Right renal cortex interstitium (tissue), 3 donors: ENCODE measurements around the gene ZFYVE28. TPM values are rescaled to one million over a fixed set of nuclear protein-coding genes. Genes with fewer than 3 reads are reported as not detected.

Experiments
- DNase-seq, 3 donors: peaks; one replicate each; pipeline ENCODE4 v3.0.0-alpha.2; 2013; ENCODE audit warnings: low read depth in 3 of 3, low spot score in 2 of 3
- polyA plus RNA-seq, 3 donors: library from polyadenylated mRNA; unstranded; fragments of 120-200 nt; gene quantifications; one replicate each; pipeline ENCODE4 v1.2.1, GENCODE V29; 2013; ENCODE audit not compliant: insufficient read length in 3 of 3

The ZFYVE28 gene
- polyA plus RNA-seq, 3 donors, result 1.7 to 1.8 (median 1.8) TPM

GRCh38 chr4:2291705-2292645 is 126.5 kb downstream of the ZFYVE28 start:
- DNase-seq, result no peak

- no peak for DNase-seq
These were observed 127.3 kb downstream of the ZFYVE28 start for GRCh38 chr4:2290974-2291704.

DNA sequence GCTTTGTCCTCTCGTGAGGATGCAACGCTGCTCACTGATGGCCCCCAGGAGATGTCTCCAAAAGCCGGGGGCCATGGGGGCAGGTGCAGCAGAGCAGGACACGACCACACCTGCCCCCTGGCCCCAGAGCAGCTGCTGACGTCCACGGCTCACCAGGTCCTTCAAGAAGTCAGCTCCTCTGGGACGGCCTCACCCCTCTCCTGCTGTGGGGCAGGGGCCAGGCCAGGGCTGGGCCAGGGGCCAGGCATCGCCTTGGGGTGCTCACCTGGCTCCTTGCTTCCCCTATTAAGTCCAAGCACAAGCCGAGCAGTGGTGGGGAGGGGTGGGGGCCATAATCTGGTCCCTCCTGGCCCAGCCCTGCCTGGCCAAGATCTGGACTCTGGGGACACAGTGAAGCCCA is 128.0 kb downstream of the ZFYVE28 start:
- no peak for DNase-seq

DNA sequence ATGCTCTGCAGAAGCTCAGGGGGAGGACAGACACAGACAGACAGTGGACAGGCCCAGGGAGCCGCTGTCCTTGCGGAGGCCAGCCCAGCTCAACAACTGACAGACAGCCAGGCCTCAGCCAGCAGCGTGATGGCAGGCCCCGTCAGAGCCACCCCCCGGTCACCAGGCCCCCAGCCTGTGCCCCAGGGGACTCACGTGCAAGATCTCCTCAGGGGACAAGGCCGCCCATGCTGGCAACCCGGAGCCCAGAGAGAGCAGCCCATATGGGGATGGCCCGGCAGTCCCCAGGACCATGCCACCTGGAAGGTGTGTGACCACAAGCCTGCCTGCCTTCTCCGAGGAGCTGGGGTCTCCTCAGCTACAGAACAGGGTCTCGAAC is 128.5 kb downstream of the ZFYVE28 start:
- DNase-seq, result no peak

GRCh38 chr4:2289311-2289954 is 129.0 kb downstream of the ZFYVE28 start:
- DNase-seq, result no peak

DNA sequence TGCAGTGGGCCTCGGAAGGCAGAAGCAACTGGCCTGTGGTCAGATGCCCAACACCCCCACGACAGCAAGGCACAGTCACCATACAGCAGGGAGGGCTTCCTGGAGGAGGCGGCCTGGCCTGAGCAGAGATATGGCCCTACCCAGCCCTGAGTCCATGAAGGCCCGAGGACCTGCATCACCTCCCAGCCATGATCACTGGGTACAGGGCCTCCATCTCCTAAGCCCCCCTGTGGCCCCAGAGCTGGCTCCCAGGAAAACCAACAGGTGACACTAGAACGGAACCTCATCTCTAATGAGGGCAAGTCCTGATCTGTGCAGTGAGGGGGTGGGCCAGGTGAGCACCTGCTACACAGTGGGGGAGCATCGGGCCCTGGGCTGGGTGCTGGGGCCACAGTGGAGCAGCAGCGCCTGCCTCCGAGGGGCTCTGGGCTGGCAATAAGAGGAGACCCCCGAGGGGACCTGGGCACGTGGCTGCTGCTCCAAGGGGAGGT is 130.3 kb downstream of the ZFYVE28 start:
- no peak for DNase-seq

DNA sequence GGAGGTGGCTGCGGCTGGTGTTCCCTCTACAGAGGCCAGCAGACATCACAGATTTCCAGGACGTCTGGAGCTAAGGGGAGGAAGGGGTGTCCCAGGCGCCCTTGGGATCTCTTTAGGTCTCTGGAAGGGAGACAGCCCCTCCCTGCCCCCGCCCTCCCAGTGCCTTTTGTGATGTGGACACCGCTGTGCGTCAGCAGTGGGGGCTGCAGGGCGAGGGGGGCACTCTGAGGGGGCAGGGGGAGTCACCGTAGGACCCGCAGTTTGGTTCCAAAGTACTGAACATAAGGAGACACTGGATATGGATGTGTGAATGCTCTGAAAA is 130.9 kb downstream of the ZFYVE28 start:
- DNase-seq, result no peak

- DNase-seq, result no peak
These were observed 131.4 kb downstream of the ZFYVE28 start for GRCh38 chr4:2286904-2287593.

DNA sequence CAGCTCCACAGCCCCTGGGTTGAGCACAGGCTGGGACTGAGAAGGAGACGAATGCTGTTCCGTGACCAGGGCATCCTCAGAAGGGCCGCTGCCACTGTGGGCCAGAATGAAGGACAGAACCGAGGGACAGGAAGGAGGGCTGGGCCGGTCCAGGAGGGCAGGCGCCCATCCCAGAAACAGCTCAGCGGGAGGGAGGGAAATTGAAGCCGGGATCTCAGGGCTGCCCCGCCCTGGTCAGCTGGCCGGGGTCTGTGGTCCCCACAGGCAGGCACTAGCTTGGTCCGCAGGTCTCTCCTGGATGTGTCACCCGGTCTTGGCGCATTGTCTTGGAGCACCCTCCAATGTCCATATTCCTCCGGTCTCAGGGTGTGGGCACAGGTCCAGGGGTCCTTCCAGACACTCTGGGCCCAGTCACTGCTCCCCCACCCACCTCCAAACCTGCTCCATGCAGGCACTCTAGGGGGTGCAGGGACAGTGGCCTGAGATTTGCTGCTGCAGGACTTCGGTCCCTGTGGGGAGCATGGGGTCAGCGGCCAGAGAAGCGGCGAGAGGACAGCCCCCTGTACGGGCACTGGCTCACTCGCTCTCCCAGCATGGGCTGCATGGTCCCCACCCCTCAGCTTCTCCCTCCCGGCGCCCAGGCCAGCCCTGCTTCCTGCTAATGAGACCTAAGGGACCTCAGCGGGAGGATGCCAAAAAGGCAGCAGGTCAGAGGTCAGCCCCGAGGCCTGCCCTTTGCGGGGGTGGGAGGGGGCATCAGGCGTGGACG is 132.6 kb downstream of the ZFYVE28 start:
- DNase-seq, result no peak

DNA sequence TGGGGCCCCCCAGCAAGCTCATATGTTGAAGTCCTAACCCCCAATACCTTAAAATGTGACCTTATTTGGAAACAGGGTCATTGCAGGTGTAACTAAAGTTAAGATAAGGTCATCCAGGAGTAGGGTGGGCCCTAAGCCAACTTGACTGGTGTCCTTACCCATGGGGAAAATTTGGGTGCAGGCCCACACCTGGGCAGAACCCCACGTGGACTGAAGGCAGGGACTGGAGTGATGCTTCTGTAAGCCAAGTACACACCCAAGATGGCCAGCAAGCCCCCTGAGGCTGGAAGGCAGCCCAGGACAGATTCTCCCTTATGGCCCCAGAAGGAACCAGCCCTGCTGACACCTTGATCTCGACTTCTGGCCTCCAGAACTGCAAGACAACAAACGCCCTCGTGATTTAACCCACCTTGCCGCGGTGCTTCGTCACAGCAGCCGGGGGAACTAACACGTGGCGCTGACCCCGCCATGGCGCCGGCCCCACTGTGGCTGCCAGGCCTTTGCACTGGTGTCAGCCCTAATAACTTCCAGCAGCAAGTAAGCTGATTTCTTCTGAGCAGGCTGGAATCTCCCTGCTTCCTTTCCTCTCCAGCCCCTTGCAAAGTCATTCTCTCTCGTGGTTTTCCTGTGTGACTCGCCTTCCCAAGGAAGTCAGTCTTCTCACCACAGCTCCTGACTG is 133.4 kb downstream of the ZFYVE28 start:
- no peak for DNase-seq

DNA sequence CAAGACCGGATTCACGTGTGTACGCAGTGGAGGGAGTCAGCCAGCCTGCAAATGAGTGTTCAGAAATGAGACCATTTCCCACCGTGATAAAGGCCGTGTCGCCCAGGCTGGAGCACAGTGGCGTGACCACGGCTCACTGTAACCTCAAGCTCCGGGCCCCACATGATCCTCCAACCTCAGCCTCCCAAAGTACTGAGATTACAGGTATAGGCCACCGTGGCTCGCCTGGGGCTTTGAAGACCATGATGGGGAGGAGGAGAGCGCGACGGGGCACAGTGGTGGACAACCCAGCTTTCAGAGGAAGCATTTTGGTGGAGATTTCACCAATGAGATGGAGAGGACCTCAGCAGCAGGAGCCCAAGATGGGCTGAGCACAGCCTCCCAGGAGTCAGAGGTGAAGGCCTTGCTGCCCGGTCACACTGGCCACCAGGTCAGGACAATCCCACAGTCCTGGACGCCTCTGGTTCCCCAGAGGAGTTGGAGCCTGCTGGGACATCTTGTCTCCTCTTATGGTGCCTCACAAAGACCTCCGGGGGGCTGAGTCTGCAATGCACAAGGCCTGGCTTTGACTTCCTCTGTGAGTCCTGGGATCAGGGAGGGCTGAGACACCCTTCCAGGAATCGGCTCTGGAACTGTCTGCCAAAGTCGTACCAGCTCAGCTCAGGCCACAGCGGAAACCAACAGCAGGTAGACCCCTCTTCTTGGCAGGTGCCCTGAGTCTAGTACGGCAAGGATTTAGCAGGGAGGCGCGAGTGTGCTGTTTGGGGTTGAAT is 134.1 kb downstream of the ZFYVE28 start:
- DNase-seq, result no peak

DNA sequence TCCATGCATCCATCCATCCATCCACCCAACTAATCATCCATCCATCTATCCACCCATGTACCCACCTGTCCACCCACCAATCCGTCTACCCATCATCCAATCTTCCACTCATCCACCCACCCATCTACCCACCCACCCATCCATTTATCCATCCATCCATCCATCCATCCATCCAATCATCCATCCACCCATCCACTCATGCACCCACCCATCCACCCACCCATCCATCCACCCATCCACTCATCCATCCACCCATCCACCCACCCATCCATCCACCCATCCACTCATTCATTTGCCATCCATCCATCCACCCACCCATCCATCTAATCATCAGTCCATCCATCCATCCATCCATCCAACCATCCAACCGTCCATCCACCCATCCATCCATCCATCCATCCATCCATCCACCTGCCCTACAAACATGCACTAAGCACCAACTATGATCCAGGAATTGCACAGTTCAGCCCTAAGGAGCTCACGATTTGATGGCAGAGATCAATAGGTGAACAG is 135.2 kb downstream of the ZFYVE28 start:
- DNase-seq, result no peak

GRCh38 chr4:2281575-2282343 is 136.7 kb downstream of the ZFYVE28 start:
- DNase-seq, result no peak

DNA sequence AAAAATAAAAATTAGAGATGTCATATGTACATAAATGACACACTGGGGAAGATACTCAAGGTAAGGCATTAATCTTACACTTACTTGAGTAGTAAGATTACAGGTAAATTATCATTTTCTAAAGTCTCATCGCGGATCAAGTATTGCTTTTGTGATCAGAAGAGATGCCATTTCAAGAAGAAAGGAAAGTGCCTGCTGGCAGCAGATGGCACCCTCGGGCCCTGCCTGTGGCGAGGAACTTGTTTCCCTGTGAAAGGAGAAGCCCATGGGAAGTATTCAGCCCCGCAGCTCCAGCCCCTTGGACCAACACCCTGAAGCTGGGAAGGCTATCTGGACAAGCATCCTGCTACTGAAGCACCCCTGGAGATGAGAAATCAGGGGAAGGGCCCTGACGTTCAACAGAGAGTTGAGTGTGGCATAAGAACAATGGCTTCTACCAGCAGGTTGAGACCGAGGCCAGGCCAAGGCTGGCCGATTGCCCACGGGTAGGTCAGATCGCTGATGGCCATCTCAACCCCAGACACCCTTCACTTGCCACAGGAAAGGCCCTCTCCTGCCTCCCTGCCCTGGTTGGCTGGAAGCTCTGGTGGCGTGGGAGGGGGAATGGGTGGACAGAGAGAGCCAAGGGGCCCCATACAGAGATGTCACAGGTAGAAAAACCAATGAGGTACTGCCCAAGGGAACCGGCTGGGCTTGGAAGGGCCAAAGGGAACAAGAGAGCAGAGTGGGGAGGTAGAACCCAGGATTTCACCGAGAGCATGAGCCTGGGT is 137.7 kb downstream of the ZFYVE28 start:
- DNase-seq, result no peak

GRCh38 chr4:2277956-2278355 is 140.5 kb downstream of the ZFYVE28 start:
- DNase-seq, result no peak

GRCh38 chr4:2276581-2277325 is 141.7 kb downstream of the ZFYVE28 start:
- no peak for DNase-seq
